ENCODE results near the gene MPV17L2.

MPV17L2 gene

GRCh38 chr19:18232540-18233223, 39.7 kb downstream of the MPV17L2 start:
- DNase-seq (ENCODE audit: low read depth in 2 of 2, low spot score in 1 of 2) = no peak

GRCh38 chr19:18233224-18233825, 40.3 kb downstream of the MPV17L2 start:
- DNase-seq (ENCODE audit: low read depth in 2 of 2, low spot score in 1 of 2) = peak in 1 of 2 donors; percentile 9

GRCh38 chr19:18234194-18234593, 41.2 kb downstream of the MPV17L2 start:
- no peak for DNase-seq (ENCODE audit: low read depth in 2 of 2, low spot score in 1 of 2)

GRCh38 chr19:18239303-18239702, 46.3 kb downstream of the MPV17L2 start:
- DNase-seq (ENCODE audit: low read depth in 2 of 2, low spot score in 1 of 2) = no peak

- DNase-seq (ENCODE audit: low read depth in 2 of 2, low spot score in 1 of 2) = no peak
Measured at GRCh38 chr19:18245297-18245696, 52.3 kb downstream of the MPV17L2 start.

Measured in stimulated activated CD8-positive, alpha-beta memory T cell treated with anti-CD3 and anti-CD28 coated beads, Interleukin-4, amount 100 ng/mL, for 1 hour (primary cell).